ENCODE measurements around the gene KLHL28. TPM values are rescaled to one million over a fixed set of nuclear protein-coding genes. Genes with fewer than 3 reads are reported as not detected.

Gene KLHL28
- total RNA-seq, 1 donor, result 14.2 TPM

DNA sequence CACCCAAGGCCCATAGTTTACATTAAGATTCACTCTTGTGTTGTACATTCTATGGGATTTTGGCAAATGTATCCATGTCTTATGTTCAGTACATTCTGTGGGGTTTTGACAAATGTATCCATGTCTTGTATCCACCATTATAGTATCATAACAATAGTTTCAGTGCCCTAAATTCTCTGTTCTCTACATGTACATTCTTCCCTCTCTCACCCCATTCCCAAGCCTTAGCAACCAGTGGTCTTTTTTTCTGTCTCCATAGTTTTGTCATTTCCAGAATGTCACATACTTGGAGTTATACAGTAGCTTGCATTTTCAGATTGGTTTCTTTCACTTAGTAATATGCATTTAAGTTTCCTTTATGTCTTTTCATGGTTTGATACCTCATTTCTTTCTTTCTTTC is 7.0 kb upstream of the KLHL28 start:
- H3K4me3 ChIP-seq (ENCODE audit: low read depth, low read length), result no peak overlapping the region
- TF ChIP-seq CTCF (IDR thresholded peaks at IDR 0.05; ENCODE audit: insufficient read depth, low read length), result no peak
- no peak for DNase-seq (ENCODE audit: low read depth)

GRCh38 chr14:44966601-44967336 is 5.0 kb upstream of the KLHL28 start:
- peak overlapping the region; percentile 52 for H3K4me3 ChIP-seq (ENCODE audit: low read depth, low read length)
- TF ChIP-seq CTCF (IDR thresholded peaks at IDR 0.05; ENCODE audit: insufficient read depth, low read length), result no peak
- no peak for DNase-seq (ENCODE audit: low read depth)

DNA sequence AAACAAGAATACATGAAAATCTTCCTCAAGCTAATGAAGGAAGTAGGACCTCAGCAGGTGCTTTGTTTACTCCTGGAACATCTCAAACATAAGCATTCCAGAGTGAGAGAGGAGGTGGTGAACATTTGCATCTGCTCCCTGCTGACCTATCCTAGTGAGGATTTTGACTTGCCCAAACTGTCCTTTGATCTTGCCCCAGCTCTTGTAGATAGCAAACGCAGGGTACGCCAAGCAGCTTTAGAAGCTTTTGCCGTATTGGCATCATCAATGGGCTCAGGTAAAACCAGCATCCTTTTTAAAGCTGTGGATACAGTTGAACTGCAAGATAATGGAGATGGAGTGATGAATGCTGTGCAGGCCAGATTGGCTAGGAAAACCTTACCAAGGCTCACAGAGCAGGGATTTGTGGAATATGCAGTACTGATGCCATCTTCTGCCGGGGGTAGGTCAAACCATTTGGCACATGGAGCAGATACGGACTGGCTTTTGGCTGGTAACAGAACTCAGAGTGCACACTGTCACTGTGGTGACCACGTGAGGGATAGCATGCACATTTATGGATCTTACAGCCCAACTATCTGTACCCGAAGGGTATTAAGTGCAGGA is 2.1 kb upstream of the KLHL28 start:
- peak overlapping the region; percentile 75 for H3K4me3 ChIP-seq (ENCODE audit: low read depth, low read length)
- peak; percentile 37 for DNase-seq (ENCODE audit: low read depth)
- TF ChIP-seq CTCF (IDR thresholded peaks at IDR 0.05; ENCODE audit: insufficient read depth, low read length), result no peak

DNA sequence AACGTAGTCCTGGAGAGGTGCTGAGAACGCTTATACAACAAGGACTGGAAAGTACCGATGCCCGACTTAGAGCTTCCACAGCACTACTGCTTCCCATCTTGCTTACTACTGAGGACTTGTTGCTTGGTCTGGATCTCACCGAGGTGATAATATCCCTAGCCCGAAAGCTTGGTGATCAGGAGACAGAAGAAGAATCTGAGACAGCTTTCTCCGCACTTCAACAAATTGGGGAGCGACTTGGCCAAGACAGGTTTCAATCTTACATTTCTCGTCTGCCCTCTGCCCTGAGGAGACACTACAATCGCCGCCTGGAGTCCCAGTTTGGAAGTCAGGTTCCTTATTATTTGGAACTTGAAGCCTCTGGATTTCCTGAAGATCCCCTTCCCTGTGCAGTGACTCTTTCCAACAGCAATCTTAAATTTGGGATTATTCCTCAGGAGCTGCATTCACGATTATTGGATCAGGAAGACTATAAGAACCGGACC is 1.3 kb upstream of the KLHL28 start:
- no peak for DNase-seq (ENCODE audit: low read depth)
- H3K4me3 ChIP-seq (ENCODE audit: low read depth, low read length), result peak overlapping the region; percentile 75
- peak; percentile 4 for TF ChIP-seq CTCF (IDR thresholded peaks at IDR 0.05; ENCODE audit: insufficient read depth, low read length)

- H3K4me3 ChIP-seq (ENCODE audit: low read depth, low read length), result peak overlapping the region; percentile 75
These were observed 742 bp upstream of the KLHL28 start for GRCh38 chr14:44962334-44963043.

DNA sequence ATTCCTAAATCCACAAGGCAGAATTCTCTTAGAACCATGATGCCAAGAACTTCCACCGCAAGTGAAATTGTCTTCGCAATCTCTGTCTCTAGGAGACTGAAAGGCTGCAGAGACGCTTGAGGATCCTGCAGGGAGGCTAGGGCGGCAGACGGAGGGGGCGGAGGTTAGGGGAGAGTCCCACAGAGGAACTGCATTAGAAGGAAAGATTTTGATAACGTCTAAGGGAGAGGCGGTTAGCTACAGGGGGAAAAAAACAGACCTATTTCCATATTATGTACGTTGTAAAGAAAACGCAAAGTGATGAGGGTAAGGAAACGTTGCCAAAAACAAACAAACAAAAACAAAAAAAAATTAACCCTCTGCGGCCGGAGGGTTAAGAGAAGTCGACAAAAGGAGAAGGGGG is 595 bp downstream of the KLHL28 start:
- no peak for TF ChIP-seq CTCF (IDR thresholded peaks at IDR 0.05; ENCODE audit: insufficient read depth, low read length)
- DNase-seq (ENCODE audit: low read depth), result peak; percentile 66
- peak overlapping the region; percentile 75 for H3K4me3 ChIP-seq (ENCODE audit: low read depth, low read length)

More at GRCh38 chr14:44962334-44963043, 742 bp upstream of the KLHL28 start:
- DNase-seq (ENCODE audit: low read depth), result peak; percentile 60
- no peak for TF ChIP-seq CTCF (IDR thresholded peaks at IDR 0.05; ENCODE audit: insufficient read depth, low read length)
